ENCODE data around the gene GJD3. TPM values are rescaled to one million over a fixed set of nuclear protein-coding genes. Genes with fewer than 3 reads are reported as not detected.

Gene GJD3
- total RNA-seq, 1 experiment from 2014 or later = not detected

GRCh38 chr17:40412880-40413279 lies 48.3 kb upstream of the GJD3 start:
- H3K79me2 ChIP-seq (ENCODE audit: insufficient read depth, low read length) = peaks cover 5% of the 10 kb centered on the region; the same call in 1 of the 2 replicates
- no peak overlapping the region for H3K4ac ChIP-seq (ENCODE audit: low read depth, low read length)
- H3K9me3 Mint-ChIP-seq = peaks cover 0 to 2% of the 10 kb centered on the region in 2 experiments; a peak in 1 of 5 replicates
- no peaks in the 10 kb centered on the region for H3K27me3 ChIP-seq (ENCODE audit: insufficient read depth, low read length)
- peaks cover 4% of the 10 kb centered on the region for H3K23me2 ChIP-seq (ENCODE audit: insufficient read length, low read depth, low read length, poor library complexity, severe bottlenecking)
- no peak overlapping the region for H2BK12ac ChIP-seq (ENCODE audit: insufficient read length, low read depth, low read length)
- TF ChIP-seq, protein P1, sequence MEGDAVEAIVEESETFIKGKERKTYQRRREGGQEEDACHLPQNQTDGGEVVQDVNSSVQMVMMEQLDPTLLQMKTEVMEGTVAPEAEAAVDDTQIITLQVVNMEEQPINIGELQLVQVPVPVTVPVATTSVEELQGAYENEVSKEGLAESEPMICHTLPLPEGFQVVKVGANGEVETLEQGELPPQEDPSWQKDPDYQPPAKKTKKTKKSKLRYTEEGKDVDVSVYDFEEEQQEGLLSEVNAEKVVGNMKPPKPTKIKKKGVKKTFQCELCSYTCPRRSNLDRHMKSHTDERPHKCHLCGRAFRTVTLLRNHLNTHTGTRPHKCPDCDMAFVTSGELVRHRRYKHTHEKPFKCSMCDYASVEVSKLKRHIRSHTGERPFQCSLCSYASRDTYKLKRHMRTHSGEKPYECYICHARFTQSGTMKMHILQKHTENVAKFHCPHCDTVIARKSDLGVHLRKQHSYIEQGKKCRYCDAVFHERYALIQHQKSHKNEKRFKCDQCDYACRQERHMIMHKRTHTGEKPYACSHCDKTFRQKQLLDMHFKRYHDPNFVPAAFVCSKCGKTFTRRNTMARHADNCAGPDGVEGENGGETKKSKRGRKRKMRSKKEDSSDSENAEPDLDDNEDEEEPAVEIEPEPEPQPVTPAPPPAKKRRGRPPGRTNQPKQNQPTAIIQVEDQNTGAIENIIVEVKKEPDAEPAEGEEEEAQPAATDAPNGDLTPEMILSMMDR (conservative IDR thresholded peaks at IDR 0.05) = no peak
- no peaks in the 10 kb centered on the region for H3K27me3 Mint-ChIP-seq (ENCODE audit: low read depth)
- no peak overlapping the region for H2BK20ac ChIP-seq (ENCODE audit: low read depth, low read length, poor library complexity, severe bottlenecking)
- no peak overlapping the region for H3K56ac ChIP-seq (ENCODE audit: insufficient read length, low read depth, low read length)
- peaks cover 57 to 75% (median 67%) of the 10 kb centered on the region in 3 experiments for H3K36me3 Mint-ChIP-seq (ENCODE audit: insufficient read depth in 1 of 3, low read depth in 3 of 3)
- H2BK120ac ChIP-seq (ENCODE audit: low read depth, low read length, poor library complexity, severe bottlenecking) = no peak overlapping the region
- peak overlapping the region in 1 of 3 experiments; percentile 95; a peak in 3 of 7 replicates for H3K27ac Mint-ChIP-seq
- no peak overlapping the region for H3K9ac ChIP-seq (ENCODE audit: extremely low read depth, insufficient read length, low read length)
- H3K23ac ChIP-seq (ENCODE audit: insufficient read length, low read depth, low read length) = no peak overlapping the region
- no peaks in the 10 kb centered on the region for H4K20me1 ChIP-seq (ENCODE audit: control insufficient read depth, insufficient read depth, insufficient read length)
- no peak overlapping the region for H3T11ph ChIP-seq (ENCODE audit: low read length)
- no peak for DNase-seq
- no peak overlapping the region for H2BK15ac ChIP-seq (ENCODE audit: low read depth, low read length)
- no peak overlapping the region for H4K8ac ChIP-seq (replicated peaks; ENCODE audit: insufficient read length, low read depth, low read length)
- H2AFZ ChIP-seq (ENCODE audit: low read length) = no peak overlapping the region
- H3K4me3 Mint-ChIP-seq = no peak overlapping the region
- H4K91ac ChIP-seq (ENCODE audit: insufficient read length, low read depth, low read length) = no peak overlapping the region
- no peak overlapping the region for H2AK5ac ChIP-seq (ENCODE audit: insufficient read length, low read length)
- H3K4me1 Mint-ChIP-seq = peaks cover 41 to 54% of the 10 kb centered on the region in 2 experiments
- no peak overlapping the region for H3K14ac ChIP-seq (ENCODE audit: insufficient read depth, low read length)
- H3K4me2 ChIP-seq (ENCODE audit: insufficient read depth, insufficient read length, low read length) = no peak overlapping the region
- H3K9me3 ChIP-seq (ENCODE audit: control insufficient read depth, low read depth, low read length) = no peaks in the 10 kb centered on the region
- no peak overlapping the region for H2BK5ac ChIP-seq (ENCODE audit: insufficient read length, low read length)
- no peak overlapping the region for H3K18ac ChIP-seq (ENCODE audit: insufficient read length, low read depth, low read length)
- no peak overlapping the region for H4K5ac ChIP-seq (ENCODE audit: insufficient read length, low read depth, low read length)
- no peak overlapping the region for H3K27ac ChIP-seq (ENCODE audit: insufficient read length, low read depth, low read length)
- H3K4me1 ChIP-seq (ENCODE audit: insufficient read depth, low read length) = no peaks in the 10 kb centered on the region; the same call in 1 of the 2 replicates
- H3K79me1 ChIP-seq (ENCODE audit: insufficient read depth, low read depth, low read length, poor library complexity, severe bottlenecking) = no peaks in the 10 kb centered on the region
